ENCODE data around the gene CRADD.
"Not testable (repeated sequence)": the region's sequence is repeated elsewhere in the genome, so short reads cannot be mapped to it uniquely, and the experiment has no call there.

CRADD gene

GRCh38 chr12:93918900-93919299 is 241.7 kb downstream of the CRADD start:
- no peak for DNase-seq (ENCODE audit: low spot score)
- H3K27ac ChIP-seq = no peak overlapping the region
- ChIA-PET CTCF (no interaction called here), POLR2A (ENCODE audit: low non-redundant PET) (no interaction called here)
- no peak for TF ChIP-seq CTCF (conservative IDR thresholded peaks at IDR 0.05; ENCODE audit: low read depth)

- no peak overlapping the region for H3K27ac ChIP-seq
- ChIA-PET CTCF (no interaction called here), POLR2A (ENCODE audit: low non-redundant PET) (no interaction called here)
- DNase-seq (ENCODE audit: low spot score) = peak; percentile 5
- no peak for TF ChIP-seq CTCF (conservative IDR thresholded peaks at IDR 0.05; ENCODE audit: low read depth)
Observed at GRCh38 chr12:93921521-93921920, 244.3 kb downstream of the CRADD start.

DNA sequence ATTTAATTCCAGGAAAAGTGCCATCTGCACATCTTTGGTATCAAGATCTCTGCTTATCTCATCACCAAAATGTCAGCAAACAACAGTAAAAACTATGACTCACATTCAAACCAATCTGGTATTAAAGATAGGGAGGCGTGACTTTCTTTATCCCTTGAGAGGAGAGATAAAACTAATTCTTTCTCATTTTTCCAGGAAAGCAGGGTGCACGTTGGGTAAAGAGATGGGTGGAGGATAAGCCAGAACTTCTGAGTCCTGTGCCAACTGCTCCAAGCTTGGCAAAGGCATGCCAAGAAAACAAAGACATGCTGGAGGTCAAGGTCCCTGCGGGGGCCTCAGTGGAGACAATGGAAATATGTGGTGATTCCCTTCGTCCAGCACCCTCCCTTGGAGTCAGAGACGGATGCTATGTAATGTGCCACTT is 245.4 kb downstream of the CRADD start:
- no peak for TF ChIP-seq CTCF (conservative IDR thresholded peaks at IDR 0.05; ENCODE audit: low read depth)
- H3K27ac ChIP-seq = no peak overlapping the region
- no peak for DNase-seq (ENCODE audit: low spot score)
- ChIA-PET CTCF (no interaction called here), POLR2A (ENCODE audit: low non-redundant PET) (no interaction called here)

- TF ChIP-seq CTCF (conservative IDR thresholded peaks at IDR 0.05; ENCODE audit: low read depth) = no peak
- no peak for DNase-seq (ENCODE audit: low spot score)
- POLR2A ChIA-PET (ENCODE audit: low non-redundant PET) = no interaction called here
- no peak overlapping the region for H3K27ac ChIP-seq
- CTCF ChIA-PET = no interaction called here
Observed at GRCh38 chr12:93924367-93924766, 247.2 kb downstream of the CRADD start.

- POLR2A ChIA-PET (ENCODE audit: low non-redundant PET) = interaction anchor here (0.7 kb wide), 1 partner anchor 333 kb away, joined by 3 read pairs; no protein-coding TSS in a partner anchor
- DNase-seq (ENCODE audit: low spot score) = no peak
- CTCF ChIA-PET = interaction anchor here (0.6 kb wide), 1 partner anchor 168 kb away, joined by 4 read pairs; no protein-coding TSS in a partner anchor
- H3K27ac ChIP-seq = no peak overlapping the region
- no peak for TF ChIP-seq CTCF (conservative IDR thresholded peaks at IDR 0.05; ENCODE audit: low read depth)
Observed at GRCh38 chr12:93925585-93926205, 248.5 kb downstream of the CRADD start.

DNA sequence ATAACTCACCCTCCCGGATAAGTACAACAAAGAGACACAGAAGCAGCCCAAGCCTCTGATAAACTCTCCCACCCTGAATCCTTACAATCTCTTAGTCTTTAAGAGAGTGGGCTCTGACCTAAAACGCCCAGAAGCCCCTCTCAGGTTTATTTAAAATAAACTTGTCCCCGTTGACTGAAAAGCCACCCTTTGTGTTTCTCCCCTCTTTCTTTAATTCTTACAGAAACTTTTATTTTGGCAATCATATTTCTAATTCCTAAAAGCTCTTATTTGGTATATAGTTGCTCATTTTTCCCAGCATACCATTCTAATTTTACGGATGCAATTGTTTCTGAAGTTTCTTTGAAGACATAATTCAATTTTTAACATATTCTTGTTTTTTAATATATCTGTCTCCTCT is 249.1 kb downstream of the CRADD start:
- CTCF ChIA-PET = no interaction called here
- POLR2A ChIA-PET (ENCODE audit: low non-redundant PET) = no interaction called here
- no peak overlapping the region for H3K27ac ChIP-seq
- no peak for TF ChIP-seq CTCF (conservative IDR thresholded peaks at IDR 0.05; ENCODE audit: low read depth)
- no peak for DNase-seq (ENCODE audit: low spot score)

- DNase-seq (ENCODE audit: low spot score); POLR2A ChIA-PET (ENCODE audit: low non-redundant PET); H3K27ac ChIP-seq; CTCF ChIA-PET: not testable (repeated sequence)
Observed at GRCh38 chr12:93929081-93929480, 251.9 kb downstream of the CRADD start.
